Activated CD4-positive, alpha-beta T cell treated with anti-CD3 and anti-CD28 coated beads for 4 hours (primary cell): ENCODE results near the gene GRHL1.
"Not testable (repeated sequence)": the region's sequence is repeated elsewhere in the genome, so short reads cannot be mapped to it uniquely, and the experiment has no call there.

Experiments
- DNase-seq, 2 donors: peaks; one replicate each; pipeline ENCODE4 v3.0.0-alpha.2; 2020

GRHL1 gene

GRCh38 chr2:10028407-10028987 is 77.0 kb downstream of the GRHL1 start:
- no peak for DNase-seq

- DNase-seq, result peak; percentile 31 to 54
Measured at GRCh38 chr2:10028988-10029874, 77.7 kb downstream of the GRHL1 start.

GRCh38 chr2:10029875-10030223 is 78.4 kb downstream of the GRHL1 start:
- no peak for DNase-seq

- no peak for DNase-seq
Measured at GRCh38 chr2:10030311-10030736, 78.8 kb downstream of the GRHL1 start.

GRCh38 chr2:10030798-10031197 is 79.3 kb downstream of the GRHL1 start:
- not testable (repeated sequence) for DNase-seq

GRCh38 chr2:10031886-10032745 is 80.6 kb downstream of the GRHL1 start:
- DNase-seq, result no peak

- no peak for DNase-seq
Measured at GRCh38 chr2:10032746-10033105, 81.2 kb downstream of the GRHL1 start.

- DNase-seq, result no peak
Measured at GRCh38 chr2:10033251-10034006, 81.9 kb downstream of the GRHL1 start.

GRCh38 chr2:10034333-10035052 is 83.0 kb downstream of the GRHL1 start:
- no peak for DNase-seq

GRCh38 chr2:10035053-10035422 is 83.5 kb downstream of the GRHL1 start:
- DNase-seq, result no peak

- no peak for DNase-seq
Measured at GRCh38 chr2:10035633-10036032, 84.1 kb downstream of the GRHL1 start.

GRCh38 chr2:10036095-10036884 is 84.8 kb downstream of the GRHL1 start:
- peak; percentile 35 to 54 for DNase-seq

GRCh38 chr2:10038123-10038522 is 86.6 kb downstream of the GRHL1 start:
- DNase-seq, result no peak

- no peak for DNase-seq
Measured at GRCh38 chr2:10038716-10039115, 87.2 kb downstream of the GRHL1 start.

- no peak for DNase-seq
Measured at GRCh38 chr2:10039658-10040410, 88.3 kb downstream of the GRHL1 start.

GRCh38 chr2:10041711-10042110 is 90.2 kb downstream of the GRHL1 start:
- DNase-seq, result no peak

- DNase-seq, result peak; percentile 24 to 37
Measured at GRCh38 chr2:10042301-10043161, 91.0 kb downstream of the GRHL1 start.

- DNase-seq, result peak; percentile 74 to 83
Measured at GRCh38 chr2:10043256-10043905, 91.9 kb downstream of the GRHL1 start, which contains the start of gene KLF11. KLF11 (plus strand) TSS chr2:10043550; CDS start chr2:10043717, 167 bp downstream.
